Right lobe of liver (tissue), 6 donors: ENCODE data around the gene WDFY1. TPM values are rescaled to one million over a fixed set of nuclear protein-coding genes. Genes with fewer than 3 reads are reported as not detected.
"Not testable (repeated sequence)": the region's sequence is repeated elsewhere in the genome, so short reads cannot be mapped to it uniquely, and the experiment has no call there.

Source experiments
- ATAC-seq, 4 donors: fragments of 200-7000 bp; cut with Tn5 transposase; one replicate each; pipeline ENCODE4 v1.9.1; 2020; ENCODE audit warnings: mild to moderate bottlenecking in 4 of 4, moderate library complexity in 4 of 4
- DNase-seq, 3 donors: peaks; one replicate each; pipeline ENCODE4 v3.0.0-alpha.2; 2020
- H3K27ac ChIP-seq, 3 donors: fragments of 200-600 bp; one replicate each; pipeline ENCODE4 v1.8.0; 2022
- H3K27me3 ChIP-seq, 2 donors: fragments of 200-600 bp; one replicate each; pipeline ENCODE4 v1.8.0; 2022
- H3K36me3 ChIP-seq, 4 donors: fragments of 200-600 bp; sonication (generic) in 1 of 4; one replicate each; pipeline versions ENCODE4 v1.5.1 to v1.8.0; 2017 to 2022; ENCODE audit warnings: control low read depth in 1 of 4
- H3K4me1 ChIP-seq, 4 donors: fragments of 200-600 bp; sonication (generic) in 1 of 4; one replicate each; pipeline versions ENCODE4 v1.5.1 to v1.8.0; 2017 to 2022; ENCODE audit warnings: control low read depth in 1 of 4
- H3K4me3 ChIP-seq, 3 donors: fragments of 200-600 bp; one replicate each; pipeline ENCODE4 v1.8.0; 2022
- H3K9me3 ChIP-seq, 4 donors: fragments of 200-600 bp; sonication (generic) in 1 of 4; one replicate each; pipeline versions ENCODE4 v1.5.1 to v1.8.0; 2017 to 2022; ENCODE audit warnings: control low read depth in 1 of 4
- CTCF ChIP-seq, 4 donors: fragments of 200-600 bp in 3 of 4; fragments of 450-650 bp in 1 of 4; IDR thresholded peaks; one replicate each; pipeline versions ENCODE4 v1.5.1 to v1.8.0; 2016 to 2022; ENCODE audit warnings: antibody characterized with exemption in 4 of 4, mild to moderate bottlenecking in 2 of 4
- POLR2A ChIP-seq: fragments of 450-650 bp; IDR thresholded peaks from one replicate; pipeline ENCODE4 v1.6.1; 2017; ENCODE audit warnings: antibody characterized with exemption, mild to moderate bottlenecking
- WGBS: methylation state at CpG from one replicate; pipeline ENCODE4 v1.1.6; 2018; ENCODE audit warnings: low coverage, low lambda C conversion rate; ENCODE audit not compliant: insufficient coverage; ENCODE audit errors: missing lambda C conversion rate; 5-methylcytosine and 5-hydroxymethylcytosine counted together
- intact Hi-C, 2 donors: fragments of 100-400 bp; cut with DNase I; formaldehyde crosslinking; loops; one replicate each; pipeline versions ENCODE4 v1.11.2 to v1.14.1; 2022
- total RNA-seq, 6 experiments: library from RNA; depleted of rRNA in 2 of 6; stranded (reverse); fragments of >200 nt in 2 of 6; fragmentation: NEBNext Ultra II Directional in 3 of 6; extraction: Animal tissue kit (Norgen Biotek cat#: 25700) in 3 of 6; gene quantifications; one replicate each; pipeline versions ENCODE4 v1.1.0 to v1.2.4, GENCODE V29; 2016 to 2023
- donor health status: DM: no; HTN: yes; CAD: no.
- donor health status: DM: no; HTN: no; CAD: no.
- donor health status: DM: no; HTN: no; CAD: no.
- donor health status: DM: no; HTN: yes; CAD: no.
- donor health status: DM: no; HTN: yes; CAD: no.

The WDFY1 gene
- total RNA-seq, 6 experiments from 2014 or later, result 19.7 to 28.0 (median 21.4) TPM

- Histone ChIP-seq H3K9me3 (no peaks in the 10 kb centered on the region), H3K4me1 (peaks cover 0 to 15% (median 0%) of the 10 kb centered on the region in 4 donors), H3K4me3 (peak overlapping the region; percentile 76 to 95 (median 83)), H3K27ac (peak overlapping the region; percentile 90 to 98 (median 95)), H3K36me3 (no peaks in the 10 kb centered on the region), H3K27me3 (no peaks in the 10 kb centered on the region)
- no peak for DNase-seq
- ATAC-seq, result peak in 1 of 4 donors; percentile 19
- intact Hi-C loops, result no loop called here
- WGBS, result 15% methylated on average over 7 of the region's 7 CpGs
- no peak for TF ChIP-seq CTCF (IDR thresholded peaks at IDR 0.05)
- TF ChIP-seq POLR2A, result no peak
These were observed 1.6 kb downstream of the WDFY1 start for GRCh38 chr2:223943561-223944008.

- Histone ChIP-seq H3K36me3 (no peaks in the 10 kb centered on the region), H3K9me3 (no peaks in the 10 kb centered on the region), H3K27me3 (no peaks in the 10 kb centered on the region), H3K4me1 (peaks cover 0 to 15% (median 0%) of the 10 kb centered on the region in 4 donors), H3K4me3 (no peak overlapping the region), H3K27ac (no peak overlapping the region)
- intact Hi-C loops, result no loop called here
- WGBS, result 67% methylated on average over 1 of the region's 1 CpG
- no peak for ATAC-seq
- DNase-seq, result no peak
- TF ChIP-seq CTCF (IDR thresholded peaks at IDR 0.05), result no peak
- no peak for TF ChIP-seq POLR2A
These were observed 2.0 kb downstream of the WDFY1 start for GRCh38 chr2:223943135-223943534.

DNA sequence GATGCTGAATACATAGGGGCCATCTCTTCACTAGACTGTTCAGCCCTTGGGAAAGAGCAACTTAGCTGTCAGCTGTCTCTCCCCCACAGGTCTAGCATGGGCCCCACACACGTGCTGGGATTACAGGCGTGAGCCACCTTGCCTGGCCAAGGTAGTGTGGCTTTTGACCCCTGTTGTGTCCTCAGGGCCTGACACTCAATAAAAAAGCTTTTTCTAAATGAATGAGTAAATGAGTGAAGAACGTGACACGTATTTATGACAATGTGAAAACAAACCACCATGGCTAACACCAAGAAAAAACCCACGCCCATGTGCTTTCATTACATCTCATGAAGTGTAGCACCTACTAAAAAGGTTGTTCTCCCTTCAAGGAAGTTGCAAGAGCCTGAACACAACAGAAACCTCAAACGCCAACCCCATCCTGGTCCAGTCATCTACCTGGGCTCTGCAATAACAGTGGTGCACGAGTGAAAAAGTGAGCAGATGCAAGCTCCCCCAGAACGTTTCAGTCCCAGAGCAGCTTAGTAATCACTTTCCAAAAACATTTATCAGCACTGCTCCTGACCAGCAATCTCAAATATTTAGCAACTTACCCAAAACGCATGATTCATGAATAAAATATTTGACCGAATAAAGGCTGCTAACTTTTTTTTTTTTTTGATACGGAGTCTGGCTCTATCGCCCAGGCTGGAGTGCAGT, 3.4 kb downstream of the WDFY1 start:
- intact Hi-C loops, result no loop called here
- Histone ChIP-seq H3K27me3 (no peaks in the 10 kb centered on the region), H3K4me3 (no peak overlapping the region), H3K27ac (no peak overlapping the region), H3K36me3 (no peaks in the 10 kb centered on the region), H3K4me1 (peaks cover 0 to 19% (median 1%) of the 10 kb centered on the region in 4 donors), H3K9me3 (no peaks in the 10 kb centered on the region)
- DNase-seq (no peak), ATAC-seq (peak in 1 of 4 donors; percentile 28)
- WGBS, result 34% methylated on average over 11 of the region's 12 CpGs
- no peak for TF ChIP-seq CTCF (IDR thresholded peaks at IDR 0.05)
- no peak for TF ChIP-seq POLR2A

DNA sequence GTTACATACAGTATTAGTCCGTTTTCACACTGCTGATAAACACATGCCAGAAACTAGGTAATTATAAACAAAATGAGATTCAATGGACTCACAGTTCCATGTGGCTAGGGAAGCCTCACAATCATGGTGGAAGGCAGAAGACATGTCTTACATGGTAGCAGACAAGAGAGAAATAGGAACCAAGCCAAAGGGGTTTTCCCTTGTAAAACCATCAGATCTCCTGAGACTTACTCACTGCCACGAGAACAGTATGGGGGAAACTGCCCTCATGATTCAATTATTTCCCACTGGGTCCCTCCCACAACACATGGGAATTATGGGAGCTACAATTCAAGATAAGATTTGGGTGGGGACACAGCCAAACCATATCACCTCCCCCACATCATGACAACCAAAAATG, 5.7 kb downstream of the WDFY1 start:
- H3K27me3 ChIP-seq, H3K27ac ChIP-seq, H3K9me3 ChIP-seq, H3K4me3 ChIP-seq, ATAC-seq, H3K36me3 ChIP-seq, DNase-seq, intact Hi-C loops: not testable (repeated sequence)
- peaks cover 0 to 31% (median 5%) of the 10 kb centered on the region in 4 donors for H3K4me1 ChIP-seq
- 37% methylated on average over 2 of the region's 2 CpGs for WGBS

DNA sequence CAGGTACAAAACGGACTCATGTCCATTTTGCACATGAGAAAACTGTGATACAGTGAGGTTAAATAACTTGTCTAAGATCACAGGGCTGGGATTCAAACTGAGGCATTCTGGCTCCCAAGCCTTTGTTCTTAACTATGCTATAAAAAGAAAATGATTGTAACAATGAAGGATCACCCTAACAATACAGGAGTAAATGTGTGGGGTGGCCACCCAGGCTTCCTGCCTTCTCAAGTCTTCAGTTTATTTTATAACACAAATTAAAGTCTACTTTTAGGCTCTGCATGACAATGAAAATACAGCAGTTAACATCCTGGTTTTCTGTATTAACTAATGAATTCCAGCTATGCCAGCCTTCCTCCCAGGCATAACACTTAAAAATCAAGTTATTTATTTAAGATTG, 7.6 kb downstream of the WDFY1 start:
- H3K27me3 ChIP-seq, result no peaks in the 10 kb centered on the region
- no peak for TF ChIP-seq POLR2A
- no peak for TF ChIP-seq CTCF (IDR thresholded peaks at IDR 0.05)
- H3K27ac ChIP-seq, result no peak overlapping the region
- 0% methylated on average over 1 of the region's 1 CpG for WGBS
- no peak for ATAC-seq
- no peak for DNase-seq
- H3K4me1 ChIP-seq, result peaks cover 0 to 32% (median 10%) of the 10 kb centered on the region in 4 donors
- no peaks in the 10 kb centered on the region for H3K9me3 ChIP-seq
- intact Hi-C loops, result no loop called here
- H3K4me3 ChIP-seq, result no peak overlapping the region
- H3K36me3 ChIP-seq, result no peaks in the 10 kb centered on the region
